ENCODE results near the gene CLECL1. TPM values are rescaled to one million over a fixed set of nuclear protein-coding genes. Genes with fewer than 3 reads are reported as not detected.
"Not testable (repeated sequence)": the region's sequence is repeated elsewhere in the genome, so short reads cannot be mapped to it uniquely, and the experiment has no call there.

The CLECL1 gene
- total RNA-seq, 6 experiments from 2014 or later: 0.56 to 0.60 TPM; not detected in 4

- no peak overlapping the region for H3K4me3 ChIP-seq
- intact Hi-C loops (cut with DNase I): no loop called here
- DNase-seq (no peak), ATAC-seq (peak in 3 of 4 donors; percentile 40 to 47 (median 44))
- H3K36me3 ChIP-seq: no peaks in the 10 kb centered on the region
- no peaks in the 10 kb centered on the region for H3K9me3 ChIP-seq
- peaks cover 0 to 5% of the 10 kb centered on the region in 2 donors for H3K27me3 ChIP-seq
- no peak for TF ChIP-seq POLR2A (IDR thresholded peaks at IDR 0.05)
- no peak for TF ChIP-seq CTCF (IDR thresholded peaks at IDR 0.05)
- WGBS (ENCODE audit: insufficient coverage, low coverage, low lambda C conversion rate, missing lambda C conversion rate): 34% methylated on average over 4 of the region's 5 CpGs
- H3K27ac ChIP-seq: no peak overlapping the region
- no peaks in the 10 kb centered on the region for H3K4me1 ChIP-seq
These were observed 9.8 kb upstream of the CLECL1 start for GRCh38 chr12:9742661-9743060.

- no peak overlapping the region for H3K4me3 ChIP-seq
- H3K36me3 ChIP-seq: no peaks in the 10 kb centered on the region
- H3K27ac ChIP-seq: no peak overlapping the region
- DNase-seq (no peak), ATAC-seq (peak in 1 of 4 donors; percentile 28)
- 54% methylated on average over 4 of the region's 4 CpGs for WGBS (ENCODE audit: insufficient coverage, low coverage, low lambda C conversion rate, missing lambda C conversion rate)
- no peaks in the 10 kb centered on the region for H3K9me3 ChIP-seq
- intact Hi-C loops (cut with DNase I): no loop called here
- no peak for TF ChIP-seq CTCF (IDR thresholded peaks at IDR 0.05)
- no peak for TF ChIP-seq POLR2A (IDR thresholded peaks at IDR 0.05)
- H3K4me1 ChIP-seq: no peaks in the 10 kb centered on the region
- peaks cover 0 to 5% of the 10 kb centered on the region in 2 donors for H3K27me3 ChIP-seq
These were observed 8.8 kb upstream of the CLECL1 start for GRCh38 chr12:9741726-9742125.

- intact Hi-C loops (cut with DNase I): no loop called here
- Histone ChIP-seq H3K27ac (no peak overlapping the region), H3K27me3 (peaks cover 0 to 5% of the 10 kb centered on the region in 2 donors), H3K4me1 (no peaks in the 10 kb centered on the region), H3K4me3 (peak overlapping the region in 1 of 3 donors; percentile 36), H3K9me3 (no peaks in the 10 kb centered on the region), H3K36me3 (no peaks in the 10 kb centered on the region)
- DNase-seq: no peak
- TF ChIP-seq POLR2A (IDR thresholded peaks at IDR 0.05) (no peak), CTCF (IDR thresholded peaks at IDR 0.05) (no peak)
- ATAC-seq: no peak
- WGBS (ENCODE audit: insufficient coverage, low coverage, low lambda C conversion rate, missing lambda C conversion rate): 58% methylated on average over 4 of the region's 7 CpGs
These were observed 7.3 kb upstream of the CLECL1 start for GRCh38 chr12:9740106-9740750.

- 40% methylated on average over 1 of the region's 54 CpGs for WGBS (ENCODE audit: insufficient coverage, low coverage, low lambda C conversion rate, missing lambda C conversion rate)
- intact Hi-C loops (cut with DNase I); ATAC-seq; H3K27ac ChIP-seq; H3K27me3 ChIP-seq; H3K4me1 ChIP-seq; H3K36me3 ChIP-seq; H3K9me3 ChIP-seq: not testable (repeated sequence)
- DNase-seq: peak in 1 of 3 donors; percentile 55
- H3K4me3 ChIP-seq: peak overlapping the region in 2 of 3 donors; percentile 6 to 36
These were observed 6.7 kb upstream of the CLECL1 start for GRCh38 chr12:9739404-9740105.

GRCh38 chr12:9738905-9739304, 6.0 kb upstream of the CLECL1 start:
- H3K9me3 ChIP-seq; H3K27ac ChIP-seq; H3K27me3 ChIP-seq; H3K4me3 ChIP-seq; H3K36me3 ChIP-seq; intact Hi-C loops (cut with DNase I); H3K4me1 ChIP-seq; DNase-seq; ATAC-seq: not testable (repeated sequence)
- 83% methylated on average over 7 of the region's 14 CpGs for WGBS (ENCODE audit: insufficient coverage, low coverage, low lambda C conversion rate, missing lambda C conversion rate)
